ENCODE data around the gene FGF9. TPM values are rescaled to one million over a fixed set of nuclear protein-coding genes. Genes with fewer than 3 reads are reported as not detected.

FGF9 gene
- total RNA-seq (2022) (0.35 TPM in 1 of 2 replicates, not detected in the other), Bru-seq, nascent RNA (percentile 13 among the genes with signal in this experiment), BruChase-seq, experiment 1, labeled RNA remaining after a 6-hour chase (percentile 14 among the genes with signal in this experiment), BruChase-seq, experiment 2, labeled RNA remaining after a 2-hour chase (percentile 20 among the genes with signal in this experiment)
- long read RNA-seq: 0 reads

DNA sequence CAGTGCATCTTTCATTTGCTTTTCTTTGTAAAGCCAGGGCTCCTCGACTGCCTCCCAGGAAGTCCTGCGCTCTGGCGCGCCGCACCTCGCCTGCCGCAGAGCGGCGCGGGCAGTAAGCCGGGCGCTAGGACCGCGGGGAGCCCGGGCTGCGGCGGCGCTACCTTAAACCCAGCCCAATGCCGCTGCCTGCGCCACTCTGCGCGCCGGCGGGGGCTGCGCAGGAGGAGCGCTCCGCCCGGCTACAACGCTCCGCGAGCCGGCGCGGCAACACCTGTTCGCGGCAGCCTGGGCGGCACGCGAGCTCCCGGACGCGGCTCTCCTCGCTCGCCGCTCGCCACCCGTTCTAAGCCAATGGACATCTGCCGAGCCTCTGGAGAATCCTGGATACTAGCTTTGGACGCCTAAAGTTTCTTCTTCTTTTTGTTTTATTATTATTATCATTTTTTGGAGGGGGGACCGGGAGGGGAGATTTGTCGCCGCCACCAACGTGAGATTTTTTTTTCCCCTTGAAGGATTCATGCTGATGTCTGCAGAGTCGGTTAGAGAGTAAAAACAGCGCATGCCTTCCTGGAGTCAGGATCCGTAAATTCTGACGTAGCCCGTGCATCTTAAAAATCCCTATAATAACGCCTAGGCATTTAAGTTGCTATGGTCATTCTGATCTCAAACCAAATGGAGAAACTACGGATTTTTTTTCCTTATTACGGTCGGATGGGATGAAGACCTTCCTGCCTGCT, at the start of gene FGF9:
FGF9 (plus strand) TSS at position 191 of the 737 bp plus-strand sequence. CDS start 840 bp downstream, outside the sequence.
- no peaks in the 10 kb centered on the region for H3K9me3 Mint-ChIP-seq (ENCODE audit: unreplicated experiment)
- BruUV-seq (replicated peaks): no TSS peak
- H3K27me3 Mint-ChIP-seq (ENCODE audit: insufficient read depth, unreplicated experiment): peaks cover 3% of the 10 kb centered on the region
- ChIA-PET POLR2A (interaction anchor here (0.5 to 4.8 kb wide), 10 partner anchors 8 to 372 kb away, joined by 3 to 17 read pairs (median 4); partner anchors contain the start of gene MICU2), CTCF (interaction anchor here (0.6 to 2.0 kb wide), 6 partner anchors 22 to 814 kb away, joined by 3 to 12 read pairs (median 4); no protein-coding TSS in a partner anchor)
- no peak within 1 kb of the TSS for H3K27ac Mint-ChIP-seq (ENCODE audit: low read depth, unreplicated experiment)
- TF ChIP-seq, protein P1, sequence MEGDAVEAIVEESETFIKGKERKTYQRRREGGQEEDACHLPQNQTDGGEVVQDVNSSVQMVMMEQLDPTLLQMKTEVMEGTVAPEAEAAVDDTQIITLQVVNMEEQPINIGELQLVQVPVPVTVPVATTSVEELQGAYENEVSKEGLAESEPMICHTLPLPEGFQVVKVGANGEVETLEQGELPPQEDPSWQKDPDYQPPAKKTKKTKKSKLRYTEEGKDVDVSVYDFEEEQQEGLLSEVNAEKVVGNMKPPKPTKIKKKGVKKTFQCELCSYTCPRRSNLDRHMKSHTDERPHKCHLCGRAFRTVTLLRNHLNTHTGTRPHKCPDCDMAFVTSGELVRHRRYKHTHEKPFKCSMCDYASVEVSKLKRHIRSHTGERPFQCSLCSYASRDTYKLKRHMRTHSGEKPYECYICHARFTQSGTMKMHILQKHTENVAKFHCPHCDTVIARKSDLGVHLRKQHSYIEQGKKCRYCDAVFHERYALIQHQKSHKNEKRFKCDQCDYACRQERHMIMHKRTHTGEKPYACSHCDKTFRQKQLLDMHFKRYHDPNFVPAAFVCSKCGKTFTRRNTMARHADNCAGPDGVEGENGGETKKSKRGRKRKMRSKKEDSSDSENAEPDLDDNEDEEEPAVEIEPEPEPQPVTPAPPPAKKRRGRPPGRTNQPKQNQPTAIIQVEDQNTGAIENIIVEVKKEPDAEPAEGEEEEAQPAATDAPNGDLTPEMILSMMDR (IDR thresholded peaks at IDR 0.05; ENCODE audit: unreplicated experiment): no peak
- no peaks in the 10 kb centered on the region for H3K36me3 Mint-ChIP-seq (ENCODE audit: insufficient read depth, unreplicated experiment)
- no peaks in the 10 kb centered on the region for H3K4me1 Mint-ChIP-seq (ENCODE audit: insufficient read depth, unreplicated experiment)
- peak; percentile 73 for DNase-seq (ENCODE audit: unreplicated experiment)
- intact Hi-C loops (cut with micrococcal nuclease): loop anchor here (2.0 kb wide), 1 partner anchor 32 kb away; no protein-coding TSS in a partner anchor
- peak within 1 kb of the TSS; percentile 88 for H3K4me3 Mint-ChIP-seq (ENCODE audit: unreplicated experiment)

DNA sequence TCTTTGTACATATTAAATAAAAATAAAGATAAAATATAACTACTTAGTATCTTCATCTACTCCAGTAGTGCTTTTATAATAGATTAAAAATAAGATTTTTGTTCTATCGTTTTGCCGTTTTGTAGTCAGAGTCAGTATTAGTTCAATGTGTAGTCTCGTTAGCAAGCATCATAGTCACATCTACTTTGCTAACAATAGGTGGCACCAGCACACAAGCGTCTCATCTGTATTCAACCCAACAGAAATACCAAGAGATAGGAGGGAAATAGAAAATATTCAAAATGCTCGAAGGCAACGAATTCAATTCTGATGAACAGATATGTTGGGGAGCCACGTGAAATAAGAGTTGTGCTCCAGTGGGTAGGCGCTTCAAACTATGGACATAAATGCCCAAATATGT, 45.5 kb upstream of the FGF9 start:
- no peaks in the 10 kb centered on the region for H3K36me3 Mint-ChIP-seq (ENCODE audit: insufficient read depth, unreplicated experiment)
- DNase-seq (ENCODE audit: unreplicated experiment): peak; percentile 65
- no peaks in the 10 kb centered on the region for H3K27me3 Mint-ChIP-seq (ENCODE audit: insufficient read depth, unreplicated experiment)
- H3K9me3 Mint-ChIP-seq (ENCODE audit: unreplicated experiment): no peaks in the 10 kb centered on the region
- TF ChIP-seq, protein P1 (IDR thresholded peaks at IDR 0.05; ENCODE audit: unreplicated experiment): no peak
- no peak overlapping the region for H3K4me3 Mint-ChIP-seq (ENCODE audit: unreplicated experiment)
- no peak overlapping the region for H3K27ac Mint-ChIP-seq (ENCODE audit: low read depth, unreplicated experiment)
- H3K4me1 Mint-ChIP-seq (ENCODE audit: insufficient read depth, unreplicated experiment): peaks cover 7% of the 10 kb centered on the region
- ChIA-PET CTCF (interaction anchor here (0.6 to 2.6 kb wide), 24 partner anchors 10 to 1415 kb away, joined by 3 to 30 read pairs (median 3); no protein-coding TSS in a partner anchor), POLR2A (interaction anchor here (0.6 to 1.6 kb wide), 3 partner anchors 8 to 23 kb away, joined by 3 to 5 read pairs (median 4); partner anchors contain the start of gene MICU2)
- intact Hi-C loops (cut with micrococcal nuclease): loop anchor here (1.0 to 5.0 kb wide), 3 partner anchors 562 to 1132 kb away; no protein-coding TSS in a partner anchor
- no TSS peak for BruUV-seq (replicated peaks)

GRCh38 chr13:21632196-21632595, 38.7 kb upstream of the FGF9 start:
- H3K9me3 Mint-ChIP-seq (ENCODE audit: unreplicated experiment): no peaks in the 10 kb centered on the region
- ChIA-PET CTCF (no interaction called here), POLR2A (no interaction called here)
- H3K27me3 Mint-ChIP-seq (ENCODE audit: insufficient read depth, unreplicated experiment): no peaks in the 10 kb centered on the region
- DNase-seq (ENCODE audit: unreplicated experiment): no peak
- intact Hi-C loops (cut with micrococcal nuclease): loop anchor here (10.0 kb wide), 1 partner anchor 133 kb away; no protein-coding TSS in a partner anchor
- BruUV-seq (replicated peaks): no TSS peak
- H3K36me3 Mint-ChIP-seq (ENCODE audit: insufficient read depth, unreplicated experiment): no peaks in the 10 kb centered on the region
- H3K4me1 Mint-ChIP-seq (ENCODE audit: insufficient read depth, unreplicated experiment): peaks cover 4% of the 10 kb centered on the region
- H3K27ac Mint-ChIP-seq (ENCODE audit: low read depth, unreplicated experiment): no peak overlapping the region
- no peak overlapping the region for H3K4me3 Mint-ChIP-seq (ENCODE audit: unreplicated experiment)
- TF ChIP-seq, protein P1 (IDR thresholded peaks at IDR 0.05; ENCODE audit: unreplicated experiment): no peak

DNA sequence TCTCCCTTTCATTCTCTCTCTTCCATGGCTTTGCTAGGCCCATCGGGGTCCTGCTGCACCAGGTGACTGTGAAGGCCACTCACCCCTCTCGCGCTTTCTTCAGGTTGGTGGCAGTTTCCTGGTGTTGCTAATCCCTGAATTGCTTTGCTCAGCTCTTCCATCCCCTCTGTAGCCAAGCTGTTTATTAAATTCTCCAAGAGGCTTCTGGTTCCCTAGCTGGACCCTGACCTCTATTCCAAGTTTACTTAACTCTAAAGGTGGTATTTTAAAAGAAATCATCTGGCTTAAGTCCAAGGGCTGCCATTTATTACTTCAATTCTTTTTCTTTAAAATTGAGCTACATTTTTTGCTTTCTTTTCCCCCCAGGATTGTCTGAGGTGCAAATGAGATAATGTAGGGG, 34.2 kb upstream of the FGF9 start:
- peaks cover 20% of the 10 kb centered on the region for H3K4me1 Mint-ChIP-seq (ENCODE audit: insufficient read depth, unreplicated experiment)
- ChIA-PET CTCF (interaction anchor here (0.5 to 4.7 kb wide), 6 partner anchors 10 to 1159 kb away, joined by 3 to 30 read pairs (median 4); partner anchors contain the start of gene FGF9), POLR2A (interaction anchor here (1.0 to 2.4 kb wide), 3 partner anchors 33 to 411 kb away, joined by 3 to 14 read pairs (median 3); partner anchors contain the start of gene MICU2)
- H3K36me3 Mint-ChIP-seq (ENCODE audit: insufficient read depth, unreplicated experiment): no peaks in the 10 kb centered on the region
- H3K9me3 Mint-ChIP-seq (ENCODE audit: unreplicated experiment): no peaks in the 10 kb centered on the region
- intact Hi-C loops (cut with micrococcal nuclease): loop anchor here (5.0 to 10.0 kb wide), 2 partner anchors 128 to 1161 kb away; no protein-coding TSS in a partner anchor
- BruUV-seq (replicated peaks): no TSS peak
- H3K4me3 Mint-ChIP-seq (ENCODE audit: unreplicated experiment): no peak overlapping the region
- no peak overlapping the region for H3K27ac Mint-ChIP-seq (ENCODE audit: low read depth, unreplicated experiment)
- peak; percentile 2 for DNase-seq (ENCODE audit: unreplicated experiment)
- TF ChIP-seq, protein P1 (IDR thresholded peaks at IDR 0.05; ENCODE audit: unreplicated experiment): no peak
- H3K27me3 Mint-ChIP-seq (ENCODE audit: insufficient read depth, unreplicated experiment): no peaks in the 10 kb centered on the region
